ENCODE data around the gene SGIP1. TPM values are rescaled to one million over a fixed set of nuclear protein-coding genes. Genes with fewer than 3 reads are reported as not detected.

SGIP1 gene
- total RNA-seq, 1 donor: 180 TPM

- TF ChIP-seq CTCF (IDR thresholded peaks at IDR 0.05; ENCODE audit: insufficient read depth, low read depth, low read length): no peak
- H3K4me3 ChIP-seq (ENCODE audit: low read depth, low read length): no peak overlapping the region
- peak; percentile 44 for DNase-seq (ENCODE audit: low read depth)
These were observed 28.1 kb upstream of the SGIP1 start for GRCh38 chr1:66505671-66506392.

- no peak for TF ChIP-seq CTCF (IDR thresholded peaks at IDR 0.05; ENCODE audit: insufficient read depth, low read depth, low read length)
- no peak for DNase-seq (ENCODE audit: low read depth)
- H3K4me3 ChIP-seq (ENCODE audit: low read depth, low read length): no peak overlapping the region
These were observed 27.6 kb upstream of the SGIP1 start for GRCh38 chr1:66506393-66506687.

GRCh38 chr1:66506991-66507390 is 27.0 kb upstream of the SGIP1 start:
- TF ChIP-seq CTCF (IDR thresholded peaks at IDR 0.05; ENCODE audit: insufficient read depth, low read depth, low read length): no peak

GRCh38 chr1:66510407-66510806 is 23.5 kb upstream of the SGIP1 start:
- no peak for TF ChIP-seq CTCF (IDR thresholded peaks at IDR 0.05; ENCODE audit: insufficient read depth, low read depth, low read length)
- no peak for DNase-seq (ENCODE audit: low read depth)

More at GRCh38 chr1:66506991-66507390, 27.0 kb upstream of the SGIP1 start:
- peak; percentile 25 for DNase-seq (ENCODE audit: low read depth)
- H3K4me3 ChIP-seq (ENCODE audit: low read depth, low read length): no peak overlapping the region

GRCh38 chr1:66511118-66511517 is 22.8 kb upstream of the SGIP1 start:
- TF ChIP-seq CTCF (IDR thresholded peaks at IDR 0.05; ENCODE audit: insufficient read depth, low read depth, low read length): no peak
- no peak for DNase-seq (ENCODE audit: low read depth)
- H3K4me3 ChIP-seq (ENCODE audit: low read depth, low read length): no peak overlapping the region

More at GRCh38 chr1:66510407-66510806, 23.5 kb upstream of the SGIP1 start:
- H3K4me3 ChIP-seq (ENCODE audit: low read depth, low read length): no peak overlapping the region

GRCh38 chr1:66517959-66518358 is 16.0 kb upstream of the SGIP1 start:
- DNase-seq (ENCODE audit: low read depth): no peak
- H3K4me3 ChIP-seq (ENCODE audit: low read depth, low read length): no peak overlapping the region
- TF ChIP-seq CTCF (IDR thresholded peaks at IDR 0.05; ENCODE audit: insufficient read depth, low read depth, low read length): no peak

GRCh38 chr1:66518654-66519053 is 15.3 kb upstream of the SGIP1 start:
- no peak for TF ChIP-seq CTCF (IDR thresholded peaks at IDR 0.05; ENCODE audit: insufficient read depth, low read depth, low read length)

More at GRCh38 chr1:66518654-66519053, 15.3 kb upstream of the SGIP1 start:
- no peak for DNase-seq (ENCODE audit: low read depth)
- H3K4me3 ChIP-seq (ENCODE audit: low read depth, low read length): no peak overlapping the region
